K562 (cell line): ENCODE results near the gene PSMB10. TPM values are rescaled to one million over a fixed set of nuclear protein-coding genes. Genes with fewer than 3 reads are reported as not detected.
A peak's percentile ranks its signal among the peaks of the same experiment; 100 is the strongest.

Experiments used
- ATAC-seq: fragments of 200-7000 bp; cut with Tn5 transposase; 3 replicates; pipeline ENCODE4 v1.9.1; 2020; ENCODE audit warnings: moderate library complexity
- BruUV-seq: library from RNA; stranded (reverse); fragments of 400-500 nt; replicated peaks from 2 replicates; lab custom pipeline; 2021; lab: Mats Ljungman, UMichigan
- CTCF ChIA-PET: fragments of 300-600 bp; formaldehyde crosslinking; extraction: SDS; loops from one replicate; lab custom pipeline; 2021; ENCODE audit warnings: low intra/inter-chr PET ratio; lab: Yijun Ruan, JAX
- POLR2A ChIA-PET: fragments of 300-600, 350-650 bp; sonication (Branson Sonifier 250); formaldehyde crosslinking; extraction: SDS; loops from one replicate; lab custom pipeline; 2021; ENCODE audit warnings: antibody characterized with exemption, inconsistent platforms; lab: Yijun Ruan, JAX
- DNase-seq, 4 experiments: peaks; one replicate each; pipeline versions ENCODE4 v3.0.0 to v3.0.0-alpha.2; 2011 to 2018; ENCODE audit warnings: low spot score in 3 of 4, mixed read lengths in 3 of 4; ENCODE audit errors: extremely low read depth in 1 of 4
- FAIRE-seq: peaks from 2 replicates; lab custom pipeline; 2011; peaks lifted over from hg19 to GRCh38; lab: Jason Lieb, UNC
- H2AFZ ChIP-seq: 2 replicates; pipeline ENCODE4 v1.6.0; 2011; ENCODE audit warnings: low read depth, low read length, control low read depth, inconsistent platforms
- H3K27ac ChIP-seq: fragments of 200-600 bp; 3 replicates; pipeline ENCODE4 v1.8.0; 2011; ENCODE audit warnings: low read depth, mild to moderate bottlenecking, control low read depth, inconsistent platforms, low read length, moderate library complexity, mixed read lengths; ENCODE audit errors: extremely low read depth
- H3K27me3 ChIP-seq, 2 experiments: fragments of 300-600 bp in 1 of 2; 2 replicates in 1 of 2; 3 replicates in 1 of 2; pipeline versions ENCODE4 v1.6.0 to v1.8.0; 2011; ENCODE audit warnings: inconsistent platforms in 2 of 2, low read length in 2 of 2, mild to moderate bottlenecking in 1 of 2, mixed read lengths in 1 of 2, moderate library complexity in 1 of 2; ENCODE audit not compliant: control insufficient read depth in 2 of 2, insufficient read depth in 2 of 2
- H3K36me3 ChIP-seq: fragments of 300-600 bp; 3 replicates; pipeline ENCODE4 v1.8.0; 2011; ENCODE audit warnings: mild to moderate bottlenecking, low read length, inconsistent platforms; ENCODE audit not compliant: control insufficient read depth, insufficient read depth
- H3K4me1 ChIP-seq, 2 experiments: fragments of 200-600 bp in 1 of 2; replicated peaks in 1 of 2; 2 replicates in 1 of 2; 3 replicates in 1 of 2; pipeline versions ENCODE4 v1.5.1 to v1.8.0; 2011; ENCODE audit warnings: inconsistent platforms in 2 of 2, low read length in 2 of 2, mild to moderate bottlenecking in 1 of 2, mixed read lengths in 1 of 2, moderate library complexity in 1 of 2; ENCODE audit not compliant: control insufficient read depth in 2 of 2, insufficient read depth in 2 of 2
- H3K4me2 ChIP-seq: 2 replicates; pipeline ENCODE4 v1.6.1; 2011; ENCODE audit warnings: low read length, control low read depth, inconsistent platforms, mixed read lengths; ENCODE audit not compliant: insufficient read depth
- H3K4me3 ChIP-seq: fragments of 200-600 bp; sonication (generic), shearing (Covaris generic); 2 replicates; pipeline ENCODE4 v1.5.1; 2016; ENCODE audit warnings: control low read depth, inconsistent platforms
- H3K79me2 ChIP-seq: fragments of 200-600 bp; 3 replicates; pipeline ENCODE4 v1.8.0; 2011; ENCODE audit warnings: low read length, inconsistent platforms; ENCODE audit not compliant: control insufficient read depth, insufficient read depth
- H3K9ac ChIP-seq, 2 experiments: 2 replicates each; pipeline versions ENCODE4 v1.6.0 to v1.6.1; 2011; ENCODE audit warnings: low read depth in 2 of 2, low read length in 2 of 2, control low read depth in 1 of 2, inconsistent platforms in 1 of 2, mild to moderate bottlenecking in 1 of 2, mixed read lengths in 1 of 2; ENCODE audit not compliant: insufficient read depth in 1 of 2
- H3K9me1 ChIP-seq: one replicate; pipeline ENCODE4 v1.6.0; 2011; ENCODE audit warnings: inconsistent platforms, mild to moderate bottlenecking, low read length, moderate library complexity; ENCODE audit not compliant: control insufficient read depth, insufficient read depth
- H3K9me3 ChIP-seq: replicated peaks from 2 replicates; pipeline ENCODE4 v1.5.1; 2011; ENCODE audit warnings: low read depth, low read length, inconsistent platforms; ENCODE audit not compliant: control insufficient read depth, insufficient read depth
- H4K20me1 ChIP-seq: replicated peaks from 2 replicates; pipeline ENCODE4 v1.6.1; 2011; ENCODE audit warnings: low read length, inconsistent platforms, mixed read lengths; ENCODE audit not compliant: control insufficient read depth, insufficient read depth
- HNRNPL ChIP-seq: fragments of 200-400 bp; formaldehyde crosslinking; IDR thresholded peaks from 2 replicates; pipeline ENCODE4 v1.6.1; 2017; ENCODE audit warnings: low read depth, mild to moderate bottlenecking, low read length
- NCOA1 ChIP-seq: fragments of 450-650 bp; IDR thresholded peaks from 2 replicates; pipeline ENCODE4 v1.6.1; 2016; ENCODE audit warnings: low read depth
- USF1 ChIP-seq: sonication (generic); formaldehyde crosslinking; IDR thresholded peaks from 2 replicates; pipeline ENCODE4 v1.9.0; 2022; ENCODE audit warnings: mild to moderate bottlenecking, missing genetic modification reagents
- ZFP30 ChIP-seq: fragments of 250-450 bp; sonication (Bioruptor Pico); IDR thresholded peaks from 2 replicates; pipeline ENCODE4 v1.8.0; 2022; ENCODE audit warnings: moderate library complexity, mild to moderate bottlenecking, inconsistent platforms, borderline replicate concordance
- ZFX ChIP-seq: sonication (generic); formaldehyde crosslinking; IDR thresholded peaks from 2 replicates; pipeline ENCODE4 v1.8.0; 2022; ENCODE audit warnings: mild to moderate bottlenecking, missing genetic modification reagents, moderate library complexity
- ZNF398 ChIP-seq: fragments of 250-450 bp; sonication (Bioruptor Pico); IDR thresholded peaks from 2 replicates; pipeline ENCODE4 v1.8.0; 2021; ENCODE audit warnings: moderate library complexity, mild to moderate bottlenecking, inconsistent platforms
- WGBS: fragments of 100-300 bp; shearing (Covaris generic); methylation state at CpG from one replicate; pipeline ENCODE4 v1.1.6; 2016; ENCODE audit warnings: low coverage, mixed read lengths; ENCODE audit not compliant: insufficient coverage; ENCODE audit errors: missing lambda C conversion rate; 5-methylcytosine and 5-hydroxymethylcytosine counted together
- in situ Hi-C: fragments of 300-500 bp; cut with MboI; formaldehyde crosslinking; loops from 4 replicates; pipeline ENCODE4 v1.15.0; 2018; ENCODE audit warnings: inconsistent platforms, mixed read lengths
- intact Hi-C: fragments of 100-400 bp; cut with micrococcal nuclease; formaldehyde crosslinking; loops from 2 replicates; pipeline ENCODE4 v1.14.2; 2022
- polyA plus RNA-seq, 8 experiments: library from polyadenylated mRNA; depleted of rRNA in 4 of 8; stranded (reverse) in 5 of 8; unstranded in 3 of 8; fragments of >200 nt; fragmentation: Nextera tagmentation in 2 of 8; fragmentation: Illumina TruSeq in 1 of 8; extraction: Ambion mirVana in 2 of 8; extraction: Trizol in 1 of 8; gene quantifications; 2 replicates each; pipeline versions ENCODE4 v1.2.1 to v1.2.3, GENCODE V29; 2011 to 2014; ENCODE audit warnings: inconsistent platforms in 1 of 8, missing spikeins in 1 of 8
- total RNA-seq, 7 experiments: library from RNA; depleted of rRNA in 6 of 7; stranded (reverse); fragments of >200 nt in 6 of 7; fragmentation: Illumina TruSeq in 2 of 7; extraction: Trizol in 2 of 7; gene quantifications; 2 replicates each; pipeline versions ENCODE4 v1.2.1 to v1.2.3, GENCODE V29; 2011 to 2021; ENCODE audit warnings: low replicate concordance in 1 of 7

The PSMB10 gene
- total and polyA plus RNA-seq, 9 of the 15 experiments (the other 6 are each of a cell fraction or from before 2014, with no cell fraction given) = 11.7 to 105 (median 51.0) TPM

- no peaks in the 10 kb centered on the region for H3K9me3 ChIP-seq
- H3K4me1 ChIP-seq = peaks cover 20 to 44% of the 10 kb centered on the region in 2 experiments; a peak in 4 of 5 replicates
- no peak for DNase-seq
- H3K4me2 ChIP-seq = no peak overlapping the region
- H2AFZ ChIP-seq = no peak overlapping the region
- peaks cover 13% of the 10 kb centered on the region for H3K9me1 ChIP-seq
- ChIA-PET POLR2A (interaction anchor here (0.7 to 1.5 kb wide), 3 partner anchors 13 to 38 kb away, joined by 3 to 5 read pairs (median 3); partner anchors contain the start of gene PSMB10), CTCF (no interaction called here)
- intact Hi-C loops = no loop called here
- no peaks in the 10 kb centered on the region for H3K27me3 ChIP-seq
- no peak for TF ChIP-seq ZFP30 (CRISPR knock-in tag)
- TF ChIP-seq USF1 (CRISPR knock-in tag) = no peak
- TF ChIP-seq NCOA1 = no peak
- TF ChIP-seq ZNF398 (CRISPR knock-in tag) = no peak
- no peak for TF ChIP-seq HNRNPL
- TF ChIP-seq ZFX (CRISPR knock-in tag) = no peak
- in situ Hi-C loops = no loop called here
- peaks cover 24% of the 10 kb centered on the region for H4K20me1 ChIP-seq
- no peak for ATAC-seq
- H3K4me3 ChIP-seq = no peak overlapping the region
- FAIRE-seq = no peak
- H3K9ac ChIP-seq = 0 out of 4 replicates have a peak overlapping the region, but pooled peaks of 1 of the 2 experiments have one; percentile 0
- WGBS = 98% methylated on average over 6 of the region's 8 CpGs
- H3K79me2 ChIP-seq = peaks cover 13% of the 10 kb centered on the region
- H3K36me3 ChIP-seq = peaks cover 77% of the 10 kb centered on the region; the same call in 2 of the 3 replicates
- H3K27ac ChIP-seq = no peak overlapping the region
- BruUV-seq = no TSS peak
Observed at GRCh38 chr16:67962135-67962534, 25.5 kb upstream of the PSMB10 start.
